ENCODE results near the gene CCDC92.
"Not testable (repeated sequence)": the region's sequence is repeated elsewhere in the genome, so short reads cannot be mapped to it uniquely, and the experiment has no call there.

The CCDC92 gene

DNA sequence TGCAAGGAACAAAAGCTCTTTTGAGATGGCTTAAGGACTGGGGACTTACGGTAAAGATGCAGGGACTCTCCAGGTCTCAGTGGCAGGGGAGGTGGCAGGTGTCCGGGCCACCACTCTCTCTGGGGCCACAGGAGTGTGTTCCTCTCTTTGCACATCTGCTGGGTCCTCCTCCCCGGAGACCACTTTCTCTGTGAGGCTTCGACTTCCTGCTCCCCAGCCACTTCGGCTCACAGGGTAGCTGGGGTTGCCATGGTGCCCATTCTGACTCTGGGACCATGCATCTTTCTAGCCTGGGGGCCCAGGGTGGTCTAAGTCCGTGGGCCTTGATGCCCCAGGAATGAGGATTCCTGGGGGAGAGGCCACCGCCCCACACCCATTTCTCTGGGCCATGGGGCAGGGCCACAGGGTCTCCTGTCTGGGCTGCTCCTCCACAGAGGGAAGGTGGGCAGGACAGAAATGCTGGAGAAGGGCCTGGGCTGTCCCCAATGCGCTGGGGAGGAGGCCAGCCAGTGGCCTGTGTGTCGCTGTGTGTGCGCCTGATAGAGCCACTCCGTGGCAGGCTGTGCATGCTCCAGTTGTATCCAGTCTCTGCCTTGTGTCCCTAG is 38.5 kb downstream of the CCDC92 start:
- DNase-seq, result no peak

DNA sequence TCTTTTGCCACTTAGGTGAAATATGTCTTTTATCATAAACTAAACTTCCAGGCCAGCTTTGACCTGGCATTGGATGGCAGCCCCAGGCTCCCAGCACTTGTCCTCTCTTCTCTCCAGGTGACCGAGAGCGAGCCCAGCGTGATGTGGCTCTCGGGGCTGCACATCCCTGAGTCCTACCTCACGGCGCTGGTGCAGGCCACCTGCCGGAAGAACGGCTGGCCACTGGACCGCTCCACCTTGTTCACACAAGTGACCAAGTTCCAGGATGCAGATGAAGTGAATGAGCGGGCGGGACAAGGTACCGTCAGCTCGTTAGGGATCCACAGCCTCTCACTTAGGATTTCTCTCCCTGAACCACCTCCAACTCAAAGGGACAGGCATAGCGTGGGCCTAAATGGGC is 39.4 kb downstream of the CCDC92 start:
- DNase-seq, result no peak

DNA sequence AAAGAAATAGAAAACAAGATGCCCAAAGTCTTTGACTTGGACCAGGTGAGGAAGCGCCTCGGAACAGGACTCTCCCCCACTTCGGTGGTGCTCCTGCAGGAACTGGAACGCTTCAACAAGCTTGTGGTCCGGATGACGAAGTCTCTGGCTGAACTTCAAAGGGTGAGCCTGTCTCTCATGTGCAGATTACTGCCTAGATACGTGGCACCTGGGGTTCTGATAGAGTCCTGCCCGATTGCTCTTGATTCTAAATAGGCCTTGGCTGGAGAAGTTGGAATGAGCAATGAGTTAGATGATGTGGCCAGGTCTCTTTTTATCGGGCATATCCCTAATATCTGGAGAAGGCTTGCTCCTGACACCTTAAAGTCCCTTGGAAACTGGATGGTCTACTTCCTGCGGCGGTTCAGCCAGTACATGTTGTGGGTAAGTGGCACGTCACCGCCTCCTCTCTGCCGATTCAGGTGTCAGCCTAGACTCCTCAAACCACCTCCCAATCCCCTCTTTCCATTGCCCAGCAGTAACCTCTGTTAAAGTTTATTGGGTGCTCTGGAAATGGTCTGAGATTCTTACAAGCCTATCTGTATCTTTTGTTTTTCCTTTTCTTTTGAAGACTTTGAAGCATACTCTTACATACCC is 40.8 kb downstream of the CCDC92 start:
- DNase-seq, result no peak

DNA sequence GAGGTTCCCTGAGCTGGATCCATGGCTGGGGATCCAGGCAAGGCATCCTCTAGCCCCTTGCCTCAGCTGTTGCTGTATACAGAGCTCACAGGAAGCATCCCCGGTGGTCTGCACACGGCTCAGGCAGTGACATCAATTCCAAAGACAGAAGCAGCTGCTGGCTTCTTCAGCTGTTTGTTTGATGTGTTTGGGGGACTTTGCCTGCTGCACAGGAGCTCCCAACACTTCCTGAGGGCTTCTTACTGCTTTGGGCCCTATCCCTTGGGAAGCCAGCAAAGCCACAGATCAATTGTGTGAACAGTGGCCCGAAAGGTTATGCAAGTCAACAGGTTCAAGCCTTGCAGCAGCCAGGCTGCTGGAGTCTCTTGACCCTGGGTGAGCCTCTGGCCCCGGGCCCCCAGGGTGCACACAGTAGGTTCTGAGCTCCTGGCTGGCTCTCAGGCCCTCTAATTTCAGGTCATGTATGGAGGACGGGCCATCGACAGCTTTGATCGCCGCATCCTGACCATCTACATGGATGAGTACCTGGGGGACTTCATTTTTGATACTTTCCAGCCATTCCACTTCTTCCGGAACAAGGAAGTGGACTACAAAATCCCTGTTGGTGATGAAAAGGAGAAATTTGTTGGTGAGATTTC is 42.6 kb downstream of the CCDC92 start:
- DNase-seq, result no peak

DNA sequence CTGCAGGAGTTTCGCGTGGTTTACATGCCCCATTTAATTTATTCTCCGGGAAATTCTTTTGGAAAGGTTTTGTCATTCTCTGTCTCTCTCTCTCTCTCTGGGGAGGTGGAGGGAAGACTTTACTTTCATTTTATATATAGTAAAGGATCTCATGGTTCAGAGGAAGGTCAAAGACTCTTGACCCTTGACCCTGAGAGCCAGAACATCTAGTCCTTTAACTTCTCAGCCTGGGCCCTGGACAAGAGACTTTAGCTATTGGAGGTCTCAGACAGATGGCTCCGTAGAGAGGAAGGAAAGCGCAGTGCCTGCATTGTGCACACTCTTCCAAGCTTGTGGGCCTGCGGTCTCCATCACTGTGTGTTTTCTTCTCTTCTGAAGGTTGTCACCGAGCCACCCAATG is 43.7 kb downstream of the CCDC92 start:
- DNase-seq, result no peak

DNA sequence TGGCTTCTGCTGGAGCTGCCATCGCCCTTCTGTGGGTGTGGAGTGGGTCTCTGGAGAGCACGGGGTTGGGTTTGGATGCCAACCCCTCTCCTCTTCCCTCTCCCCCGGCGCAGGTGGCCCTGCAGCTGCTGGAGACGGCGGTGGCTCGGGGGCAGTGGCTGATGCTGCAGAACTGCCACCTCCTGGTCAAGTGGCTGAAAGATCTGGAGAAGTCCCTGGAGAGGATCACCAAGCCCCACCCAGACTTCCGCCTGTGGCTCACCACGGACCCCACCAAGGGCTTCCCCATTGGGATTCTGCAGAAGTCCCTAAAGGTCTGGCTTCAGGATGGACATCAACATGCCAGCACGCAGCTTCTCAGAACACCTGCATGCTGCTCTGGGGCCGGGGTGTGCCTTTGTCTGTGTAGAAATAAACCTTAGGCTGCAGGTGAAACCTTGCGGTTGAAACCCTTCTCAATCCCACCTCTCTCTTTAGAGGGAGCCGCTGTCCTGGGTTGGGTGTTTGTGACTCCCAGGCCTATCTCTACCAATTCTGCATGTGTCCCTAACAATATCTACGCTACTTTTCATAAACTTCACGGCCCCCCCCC is 44.3 kb downstream of the CCDC92 start:
- no peak for DNase-seq

DNA sequence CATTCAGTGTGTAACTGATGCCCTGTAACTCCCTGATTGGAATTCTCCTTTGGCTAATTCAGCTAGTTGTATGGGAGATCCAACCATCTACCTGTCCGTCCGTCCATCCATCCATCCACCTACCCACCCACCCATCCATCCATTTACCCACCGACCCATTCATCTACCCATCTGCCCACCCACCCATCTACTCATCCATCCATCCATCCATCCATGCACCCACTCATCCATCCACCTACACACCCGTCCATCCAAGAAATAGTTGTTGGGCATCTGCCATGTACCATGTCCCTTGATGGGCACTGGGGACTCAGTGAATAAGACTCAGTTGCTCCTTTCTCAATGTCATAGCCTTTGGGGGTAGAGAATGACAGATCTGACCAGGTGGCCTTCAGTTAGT is 48.1 kb downstream of the CCDC92 start:
- no peak for DNase-seq

DNA sequence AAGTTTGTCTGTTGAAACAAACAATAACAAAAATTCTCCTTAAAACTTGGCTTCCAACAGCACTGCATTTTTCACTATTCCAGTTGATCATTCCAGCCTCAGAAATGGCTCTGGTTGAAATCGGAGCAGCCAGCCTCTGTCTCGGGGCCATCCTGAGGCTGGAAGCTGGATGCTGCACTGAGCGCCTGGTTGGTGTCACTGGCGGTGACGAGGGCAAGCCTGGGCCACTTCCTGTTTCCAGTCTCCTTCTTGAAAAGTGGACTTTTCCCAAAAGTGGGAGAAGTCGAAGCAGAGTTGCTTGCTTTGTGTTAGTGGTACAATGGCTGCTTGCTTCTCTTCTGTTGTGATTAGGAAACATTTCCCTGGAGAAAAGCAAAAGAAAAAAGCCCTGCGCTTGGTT is 48.7 kb downstream of the CCDC92 start:
- DNase-seq, result no peak

DNA sequence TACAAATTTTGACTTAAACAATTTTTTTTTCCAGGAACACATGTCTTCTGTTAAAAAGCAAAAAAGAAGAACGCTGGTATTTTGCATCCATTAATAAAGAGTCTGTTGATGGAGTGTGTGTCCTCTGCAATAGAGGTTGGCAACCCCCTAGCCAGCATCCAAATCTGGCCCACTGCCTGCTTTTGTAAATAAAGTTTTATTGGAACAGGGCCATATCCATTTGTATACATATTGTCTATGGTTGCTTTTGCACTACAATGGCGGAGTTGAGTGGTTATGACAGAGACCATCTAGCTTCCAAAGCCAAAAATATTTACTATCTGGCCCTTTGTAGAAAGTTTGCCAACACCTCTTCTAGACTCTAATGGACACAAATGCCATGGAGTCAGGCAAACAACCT is 49.6 kb downstream of the CCDC92 start:
- no peak for DNase-seq

DNA sequence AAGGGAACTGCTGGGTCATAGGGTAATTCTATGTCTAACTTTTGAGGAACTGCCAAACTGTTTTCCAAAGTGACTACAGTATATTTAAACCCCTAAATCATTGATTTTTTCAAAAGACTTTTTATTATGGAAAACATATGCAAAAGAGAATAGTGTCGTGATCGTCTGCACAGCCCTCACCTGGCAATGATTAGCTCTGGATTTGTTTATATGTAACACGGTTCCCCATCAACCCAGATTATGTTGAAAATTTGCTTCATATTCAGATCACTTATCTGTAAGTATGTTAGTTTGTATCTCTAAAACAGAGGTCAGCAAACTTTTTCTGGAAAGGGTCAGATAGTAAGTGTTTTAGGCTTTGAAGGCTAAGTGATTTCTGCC is 52.7 kb downstream of the CCDC92 start:
- no peak for DNase-seq

DNA sequence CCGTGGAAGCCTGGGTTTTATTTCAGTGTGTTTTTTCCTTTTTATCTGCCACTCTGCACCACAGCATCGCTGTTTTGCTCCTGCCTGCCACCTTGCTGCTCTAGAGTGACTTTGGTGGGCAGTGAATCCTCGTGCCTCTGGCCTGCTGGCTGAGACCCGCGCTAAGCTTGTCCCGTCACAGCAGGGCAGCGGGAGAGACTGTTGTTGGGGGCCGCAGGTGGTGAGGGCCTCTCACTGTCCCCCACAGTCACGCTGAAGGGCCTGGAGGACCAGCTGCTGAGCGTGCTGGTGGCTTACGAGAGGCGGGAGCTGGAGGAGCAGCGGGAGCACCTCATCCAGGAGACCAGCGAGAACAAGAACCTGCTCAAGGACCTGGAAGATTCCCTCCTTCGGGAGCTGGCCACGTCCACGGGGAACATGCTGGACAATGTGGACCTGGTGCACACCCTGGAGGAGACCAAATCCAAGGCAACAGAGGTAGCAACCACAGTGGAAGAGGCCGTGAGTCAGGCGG is 55.2 kb downstream of the CCDC92 start:
- no peak for DNase-seq

DNA sequence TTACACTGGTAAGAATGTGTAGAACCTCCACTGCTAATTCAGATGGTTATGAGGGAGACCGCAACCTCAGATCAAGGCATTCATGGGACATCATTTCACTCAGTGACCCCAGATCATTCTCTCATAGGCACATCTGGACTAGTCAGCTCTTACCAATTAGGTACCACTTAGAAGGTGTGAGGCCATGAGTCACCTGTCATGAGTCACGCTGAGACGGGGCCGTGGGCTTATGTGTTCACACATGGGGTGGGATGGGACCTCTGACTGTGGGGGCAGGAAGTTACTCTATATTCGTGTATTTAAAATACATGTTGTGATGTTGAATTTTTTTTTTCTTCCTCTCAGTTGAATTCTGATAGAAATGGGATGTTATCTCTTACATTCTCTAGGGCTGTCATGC is 55.9 kb downstream of the CCDC92 start:
- no peak for DNase-seq

DNA sequence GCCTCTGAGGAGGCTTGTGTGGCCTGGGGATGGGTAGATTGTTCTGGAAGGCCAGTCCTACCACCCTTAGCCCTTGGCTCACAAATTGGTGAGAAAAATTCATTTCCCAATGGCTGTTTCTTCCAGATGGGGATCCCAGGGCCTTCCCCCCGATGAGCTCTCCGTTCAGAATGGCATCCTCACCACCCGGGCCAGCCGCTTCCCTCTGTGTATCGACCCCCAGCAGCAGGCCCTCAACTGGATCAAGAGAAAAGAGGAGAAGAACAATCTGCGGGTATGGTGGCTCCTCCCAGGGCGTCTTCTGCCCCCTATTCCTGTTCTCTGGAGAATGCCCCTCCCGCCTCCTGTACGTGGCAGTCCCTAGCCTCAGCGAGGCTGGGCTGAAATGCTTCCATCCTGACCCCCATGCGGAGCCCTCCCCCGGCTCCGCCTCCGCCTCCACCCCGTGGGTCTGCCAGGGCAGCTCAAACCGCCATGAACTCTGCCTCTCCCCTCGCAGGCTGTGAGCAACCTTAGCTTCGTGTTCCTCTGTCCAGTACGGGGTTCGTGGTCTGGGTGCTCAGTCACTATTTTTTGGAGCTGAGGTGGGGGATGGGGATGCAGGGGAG is 57.8 kb downstream of the CCDC92 start:
- DNase-seq, result no peak

DNA sequence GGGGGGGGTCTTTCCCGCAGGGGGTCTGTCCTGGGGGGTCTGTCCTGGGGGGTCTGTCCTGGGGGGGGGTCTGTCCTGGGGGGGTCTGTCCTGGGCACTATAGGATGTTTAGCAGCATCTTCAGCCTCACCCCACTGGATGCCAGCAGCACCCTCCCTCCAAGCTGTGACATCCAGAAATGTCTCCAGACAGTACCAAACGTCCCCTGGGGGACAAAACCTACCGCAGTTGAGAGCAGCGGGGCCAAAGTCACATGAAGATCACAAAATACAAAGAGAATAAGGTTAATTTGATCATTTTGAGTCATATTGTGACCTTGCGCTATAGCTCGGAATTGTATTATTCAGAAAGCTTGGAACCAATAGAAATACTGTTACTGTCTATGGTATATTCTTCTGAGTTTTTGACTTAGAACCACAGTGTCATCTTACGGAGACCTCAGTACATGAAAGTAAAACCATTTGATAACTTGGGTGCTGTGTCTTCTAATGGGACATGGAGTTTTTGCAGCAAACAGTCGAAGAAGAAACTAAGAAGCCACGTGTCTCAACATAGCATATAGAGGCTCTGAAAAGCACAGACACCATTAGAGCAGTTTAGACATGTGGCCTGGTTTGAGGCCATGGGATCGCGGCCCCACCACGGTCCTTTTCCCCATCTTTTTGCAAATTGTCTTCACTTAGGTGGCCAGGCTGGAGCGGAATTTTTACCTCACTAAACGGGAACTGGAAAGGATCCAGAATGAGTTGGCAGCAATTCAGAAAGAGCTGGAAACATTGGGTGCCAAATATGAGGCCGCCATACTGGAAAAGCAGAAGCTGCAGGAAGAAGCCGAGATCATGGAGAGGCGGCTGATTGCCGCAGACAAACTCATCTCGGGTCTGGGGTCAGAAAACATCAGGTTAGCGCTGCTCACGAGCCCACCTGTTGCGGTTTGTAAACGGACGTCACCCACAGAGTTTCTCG is 59.9 kb downstream of the CCDC92 start:
- no peak for DNase-seq

DNA sequence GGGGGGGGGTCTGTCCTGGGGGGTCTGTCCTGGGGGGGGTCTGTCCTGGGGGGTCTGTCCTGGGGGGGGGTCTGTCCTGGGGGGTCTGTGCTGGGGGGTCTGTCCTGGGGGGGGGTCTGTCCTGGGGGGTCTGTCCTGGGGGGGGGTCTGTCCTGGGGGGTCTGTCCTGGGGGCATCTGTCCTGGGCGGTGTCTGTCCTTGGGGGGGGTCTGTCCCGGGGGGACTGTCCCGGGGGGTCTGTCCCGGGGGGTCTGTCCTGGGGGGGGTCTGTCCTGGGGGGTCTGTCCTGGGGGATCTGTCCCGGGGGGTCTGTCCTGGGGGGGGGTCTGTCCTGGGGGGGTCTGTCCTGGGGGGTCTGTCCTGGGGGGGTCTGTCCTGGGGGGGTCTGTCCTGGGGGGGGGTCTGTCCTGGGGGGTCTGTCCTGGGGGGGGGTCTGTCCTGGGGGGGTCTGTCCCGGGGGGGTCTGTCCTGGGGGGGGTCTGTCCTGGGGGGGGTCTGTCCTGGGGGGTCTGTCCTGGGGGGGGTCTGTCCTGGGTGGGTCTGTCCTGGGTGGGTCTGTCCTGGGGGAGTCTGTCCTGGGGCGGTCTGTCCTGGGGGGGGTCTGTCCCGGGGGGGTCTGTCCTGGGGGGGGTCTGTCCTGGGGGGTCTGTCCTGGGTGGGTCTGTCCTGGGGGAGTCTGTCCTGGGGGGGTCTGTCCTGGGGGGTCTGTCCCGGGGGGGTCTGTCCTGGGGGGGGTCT is 60.8 kb downstream of the CCDC92 start:
- not testable (repeated sequence) for DNase-seq

DNA sequence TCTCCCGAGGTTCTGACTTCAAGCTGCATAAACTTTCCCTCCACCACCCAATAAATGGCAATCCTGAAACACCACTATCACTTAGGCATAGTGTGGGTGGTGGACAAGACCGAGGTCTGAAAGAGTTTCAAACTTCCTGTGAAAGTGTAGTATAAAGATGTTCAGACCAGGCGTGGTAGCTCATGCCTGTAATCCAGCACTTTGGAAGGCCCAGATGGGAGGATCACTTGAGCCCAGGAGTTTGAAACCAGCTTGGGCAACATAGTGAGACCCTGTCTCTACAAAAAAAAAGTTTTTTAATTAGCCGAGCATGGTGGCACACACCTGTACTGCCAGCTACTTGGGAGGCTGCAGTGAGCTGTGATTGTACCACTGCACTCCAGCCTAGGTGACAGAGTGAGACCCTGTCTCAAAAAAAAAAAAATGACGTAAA is 61.9 kb downstream of the CCDC92 start:
- no peak for DNase-seq

DNA sequence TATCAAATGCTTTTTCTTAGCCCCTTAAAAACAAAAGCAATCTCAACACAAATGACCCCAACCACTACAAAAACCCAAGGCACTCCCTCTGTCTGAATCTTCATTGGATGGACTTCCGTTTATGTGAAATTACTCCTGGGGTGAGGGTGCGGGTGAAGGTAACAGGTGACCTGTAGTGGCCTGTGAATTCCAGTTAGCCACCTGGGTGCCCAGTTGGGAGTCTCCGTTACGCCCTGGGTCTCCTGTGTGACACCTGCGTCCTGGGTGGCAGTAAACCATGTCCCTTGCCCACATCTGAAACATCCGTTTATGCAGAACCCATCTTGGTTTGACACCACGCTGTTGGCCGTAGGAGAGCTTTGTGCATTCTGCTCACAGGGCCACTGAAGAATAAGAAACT is 62.6 kb downstream of the CCDC92 start:
- no peak for DNase-seq

DNA sequence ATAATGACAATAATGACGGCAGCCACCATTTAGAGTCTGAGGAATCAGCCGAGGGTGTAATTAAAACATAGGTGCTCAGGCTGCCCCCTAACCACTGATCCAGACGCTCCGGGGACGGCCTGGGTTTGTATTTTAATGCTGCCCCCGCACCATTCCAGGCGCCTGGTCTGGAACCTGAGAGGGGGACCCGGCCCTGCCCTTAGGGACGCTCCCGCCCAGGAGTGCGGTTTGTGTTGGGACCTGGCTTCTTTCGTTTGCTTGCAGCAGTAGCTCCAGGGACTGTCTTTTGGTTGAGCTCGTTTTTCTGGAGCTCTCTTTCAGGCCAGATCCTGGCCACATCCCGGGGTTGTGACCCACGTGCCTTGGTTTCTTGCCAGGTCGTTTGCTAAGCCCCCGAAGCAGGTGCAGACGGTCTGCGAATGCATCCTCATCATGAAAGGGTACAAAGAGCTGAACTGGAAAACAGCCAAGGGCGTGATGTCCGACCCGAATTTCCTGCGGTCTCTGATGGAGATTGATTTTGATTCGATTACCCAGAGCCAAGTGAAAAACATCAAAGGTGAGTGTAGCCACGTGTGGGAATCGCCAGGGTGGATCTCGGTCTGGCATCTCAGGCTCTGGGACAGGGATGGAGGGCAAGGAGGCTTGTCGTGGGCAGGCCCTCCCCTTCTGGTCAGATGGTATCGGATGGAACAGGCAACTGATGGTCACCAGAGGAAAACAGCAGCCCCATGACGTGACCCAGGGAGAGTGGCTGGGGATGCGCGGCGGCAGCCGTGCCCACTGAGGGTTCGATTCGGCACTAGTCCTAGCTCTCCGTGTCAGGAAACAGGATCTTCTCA is 63.5 kb downstream of the CCDC92 start:
- no peak for DNase-seq

DNA sequence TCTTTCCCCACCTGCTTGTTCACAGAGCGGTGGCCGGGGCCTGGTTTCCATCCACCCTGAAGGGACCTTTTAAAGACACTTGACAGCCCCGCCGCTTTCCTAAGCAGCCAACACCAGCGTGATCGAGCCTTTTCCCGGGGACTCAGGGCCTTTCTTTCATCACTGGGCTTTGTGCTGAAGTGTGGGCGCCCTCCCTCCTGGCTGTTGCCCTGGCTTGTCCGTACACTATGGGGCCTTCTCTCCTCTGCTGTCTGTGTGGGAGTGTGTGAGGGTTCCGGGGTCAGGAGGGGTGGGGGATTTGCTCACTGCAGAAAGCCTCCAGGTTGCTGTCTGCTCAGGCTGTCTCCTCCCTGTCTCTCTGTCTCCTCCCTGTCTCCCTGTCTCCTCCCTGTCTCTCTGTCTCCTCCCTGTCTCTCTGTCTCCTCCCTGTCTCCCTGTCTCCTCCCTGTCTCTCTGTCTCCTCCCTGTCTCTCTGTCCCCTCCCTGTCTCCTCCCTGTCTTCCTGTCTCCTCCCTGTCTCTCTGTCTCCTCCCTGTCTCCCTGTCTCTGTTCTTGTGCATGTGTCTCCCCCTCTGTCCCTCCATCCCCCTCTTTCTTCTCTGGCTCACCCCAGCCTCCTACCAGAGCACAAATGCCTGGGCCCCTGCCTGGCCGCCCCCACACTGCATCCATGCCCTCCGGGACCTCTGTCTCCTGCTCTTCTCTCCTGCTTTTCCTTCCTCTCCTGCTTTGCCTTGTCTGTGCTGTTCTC is 64.7 kb downstream of the CCDC92 start:
- no peak for DNase-seq

Data from SIG-M5 (cell line).